Endothelial cell of umbilical vein (primary cell): ENCODE data around the gene FOXN1. TPM values are rescaled to one million over a fixed set of nuclear protein-coding genes. Genes with fewer than 3 reads are reported as not detected.

Source experiments
- BruUV-seq: library from RNA; stranded (reverse); fragments of 400-500 nt; replicated peaks from 2 replicates; lab custom pipeline; 2021; lab: Mats Ljungman, UMichigan
- CTCF ChIA-PET: fragments of 300-600, 350-600 bp; sonication (Branson Sonifier 250); formaldehyde crosslinking; loops from one replicate; lab custom pipeline; 2021; ENCODE audit warnings: antibody characterized with exemption, inconsistent platforms; lab: Charles Lee
- POLR2A ChIA-PET: fragments of 300-600, 350-600 bp; sonication (Branson Sonifier 250); formaldehyde crosslinking; loops from one replicate; lab custom pipeline; 2021; ENCODE audit warnings: antibody characterized with exemption, inconsistent platforms; lab: Charles Lee
- DNase-seq: peaks from one replicate; pipeline ENCODE4 v3.0.0-alpha.2; 2011; ENCODE audit warnings: low read depth, low spot score
- FAIRE-seq: peaks from 2 replicates; lab custom pipeline; 2011; peaks lifted over from hg19 to GRCh38; lab: Jason Lieb, UNC
- H2AFZ ChIP-seq: 2 replicates; pipeline ENCODE4 v1.6.0; 2012; ENCODE audit warnings: low read depth, low read length, control low read depth, inconsistent platforms
- H3K27ac ChIP-seq: 2 replicates; pipeline ENCODE4 v1.5.1; 2011; ENCODE audit warnings: low read depth, mild to moderate bottlenecking, control low read depth, low read length, moderate library complexity; ENCODE audit not compliant: insufficient read depth
- H3K27me3 ChIP-seq, 2 experiments: 2 replicates each; pipeline versions ENCODE4 v1.6.0 to v1.6.1; 2011; ENCODE audit warnings: low read length in 2 of 2, mixed read lengths in 1 of 2; ENCODE audit not compliant: control insufficient read depth in 2 of 2, insufficient read depth in 2 of 2
- H3K36me3 ChIP-seq, 2 experiments: 2 replicates in 1 of 2; 3 replicates in 1 of 2; pipeline ENCODE4 v1.5.1; 2011; ENCODE audit warnings: low read length in 2 of 2, mild to moderate bottlenecking in 1 of 2, moderate library complexity in 1 of 2; ENCODE audit not compliant: control insufficient read depth in 2 of 2, insufficient read depth in 2 of 2; ENCODE audit errors: extremely low read depth in 1 of 2
- H3K4me1 ChIP-seq: 3 replicates; pipeline ENCODE4 v1.5.1; 2011; ENCODE audit warnings: mild to moderate bottlenecking, low read length; ENCODE audit not compliant: control insufficient read depth, insufficient read depth; ENCODE audit errors: extremely low read depth
- H3K4me2 ChIP-seq: 2 replicates; pipeline ENCODE4 v1.6.1; 2011; ENCODE audit warnings: low read length, control low read depth, mixed read lengths; ENCODE audit not compliant: insufficient read depth
- H3K4me3 ChIP-seq, 3 experiments: fragments of 200-600 bp in 1 of 3; sonication (generic), shearing (Covaris generic) in 1 of 3; replicated peaks in 1 of 3; 2 replicates each; pipeline ENCODE4 v1.5.1; 2011 to 2016; ENCODE audit warnings: control low read depth in 3 of 3, low read length in 3 of 3, mild to moderate bottlenecking in 2 of 3, inconsistent platforms in 1 of 3, low read depth in 1 of 3, moderate library complexity in 1 of 3; ENCODE audit not compliant: insufficient read depth in 1 of 3
- H3K79me2 ChIP-seq: 2 replicates; pipeline ENCODE4 v1.6.0; 2012; ENCODE audit warnings: low read length, inconsistent platforms; ENCODE audit not compliant: control insufficient read depth, insufficient read depth
- H3K9ac ChIP-seq: replicated peaks from 2 replicates; pipeline ENCODE3; 2011; ENCODE audit warnings: low read length, control low read depth; ENCODE audit not compliant: insufficient read depth; ENCODE audit errors: extremely low read depth
- H3K9me1 ChIP-seq: replicated peaks from 3 replicates; pipeline ENCODE4 v1.6.0; 2011; ENCODE audit warnings: mild to moderate bottlenecking, low read length; ENCODE audit not compliant: control insufficient read depth, insufficient read depth; ENCODE audit errors: extremely low read depth
- H3K9me3 ChIP-seq: replicated peaks from 2 replicates; pipeline ENCODE4 v1.5.1; 2012; ENCODE audit warnings: low read length, inconsistent platforms; ENCODE audit not compliant: control insufficient read depth, insufficient read depth
- H4K20me1 ChIP-seq: replicated peaks from 2 replicates; pipeline ENCODE3; 2011; ENCODE audit warnings: mild to moderate bottlenecking, low read length; ENCODE audit not compliant: control insufficient read depth, insufficient read depth; ENCODE audit errors: extremely low read depth
- CTCF ChIP-seq, 2 donors: IDR thresholded peaks; 1 replicate in 1 of 2; 2 replicates in 1 of 2; pipeline ENCODE4 v1.5.1; 2011; ENCODE audit warnings: low read length in 2 of 2, mild to moderate bottlenecking in 2 of 2, moderate library complexity in 2 of 2, control low read depth in 1 of 2, inconsistent platforms in 1 of 2, low read depth in 1 of 2; ENCODE audit not compliant: insufficient read depth in 1 of 2; ENCODE audit errors: extremely low read depth in 1 of 2
- EZH2 ChIP-seq: IDR thresholded peaks from 2 replicates; pipeline ENCODE4 v1.6.1; 2012; ENCODE audit warnings: borderline replicate concordance, low read depth, mild to moderate bottlenecking, moderate library complexity, low read length, inconsistent platforms; ENCODE audit not compliant: severe bottlenecking
- FOS ChIP-seq: IDR thresholded peaks from 2 replicates; pipeline ENCODE4 v1.6.1; 2011; ENCODE audit warnings: mild to moderate bottlenecking, low read length, moderate library complexity, borderline replicate concordance; ENCODE audit not compliant: insufficient read depth
- GATA2 ChIP-seq: IDR thresholded peaks from 2 replicates; pipeline ENCODE4 v1.7.0; 2011; ENCODE audit warnings: low read depth, mild to moderate bottlenecking, moderate library complexity, mixed read lengths, low read length; ENCODE audit not compliant: insufficient read length, insufficient read depth
- JUN ChIP-seq: IDR thresholded peaks from 2 replicates; pipeline ENCODE4 v1.6.1; 2011; ENCODE audit warnings: borderline replicate concordance, low read depth; ENCODE audit not compliant: insufficient read length, insufficient read depth
- MAX ChIP-seq: IDR thresholded peaks from 2 replicates; pipeline ENCODE4 v1.6.1; 2011; ENCODE audit not compliant: insufficient read depth, insufficient read length
- MYC ChIP-seq: IDR thresholded peaks from one replicate; pipeline ENCODE4 v1.6.1; 2011; ENCODE audit warnings: mild to moderate bottlenecking, low read depth, low read length
- POLR2A ChIP-seq: IDR thresholded peaks from 2 replicates; pipeline ENCODE4 v1.6.1; 2012; ENCODE audit warnings: low read depth, mild to moderate bottlenecking, control low read depth, low read length
- POLR2AphosphoS5 ChIP-seq: IDR thresholded peaks from 2 replicates; pipeline ENCODE4 v1.6.1; 2012; ENCODE audit warnings: low read depth, mild to moderate bottlenecking, control low read depth, low read length, moderate library complexity; ENCODE audit not compliant: insufficient read depth
- dilution Hi-C: fragments of 300-500 bp; cut with MboI; formaldehyde crosslinking; loops from one replicate; pipeline ENCODE4 v1.15.0; 2019; ENCODE audit warnings: low sequenced_read_pairs; ENCODE audit not compliant: extremely low pct_ligation_motif_present
- intact Hi-C: fragments of 100-400 bp; cut with micrococcal nuclease; formaldehyde crosslinking; loops from one replicate; pipeline ENCODE4 v1.10.0; 2022
- polyA plus RNA-seq, 4 experiments: library from polyadenylated mRNA; depleted of rRNA in 3 of 4; stranded (reverse) in 3 of 4; unstranded in 1 of 4; fragments of >200 nt; gene quantifications; 2 replicates each; pipeline versions ENCODE4 v1.2.1 to v1.2.3, GENCODE V29; 2011 to 2012; ENCODE audit warnings: missing spikeins in 1 of 4
- total RNA-seq: library from RNA; stranded (reverse); gene quantifications from 2 replicates; pipeline ENCODE4 v1.2.3, GENCODE V29; 2021

FOXN1 gene
- total and polyA plus RNA-seq, 2 donors (not counting 3 experiments of a cell fraction or from before 2014, with no cell fraction given): not detected

GRCh38 chr17:28584434-28584833, 78.3 kb downstream of the FOXN1 start:
- BruUV-seq: no TSS peak
- Histone ChIP-seq H3K27ac (no peak overlapping the region), H3K4me1 (no peaks in the 10 kb centered on the region), H4K20me1 (no peaks in the 10 kb centered on the region), H3K36me3 (peaks cover 16 to 33% of the 10 kb centered on the region in 2 experiments), H3K27me3 (no peaks in the 10 kb centered on the region), H3K79me2 (peaks cover 3% of the 10 kb centered on the region), H3K9ac (no peak overlapping the region), H3K4me3 (no peak overlapping the region), H2AFZ (no peak overlapping the region), H3K9me1 (no peaks in the 10 kb centered on the region), H3K9me3 (no peaks in the 10 kb centered on the region), H3K4me2 (no peak overlapping the region)
- POLR2A ChIA-PET: no interaction called here
- FAIRE-seq (no peak), DNase-seq (no peak)
- dilution Hi-C loops: no loop called here
- TF ChIP-seq GATA2: no peak
- TF ChIP-seq JUN: no peak
- TF ChIP-seq EZH2: no peak
- no peak for TF ChIP-seq MYC
- no peak for TF ChIP-seq MAX
- TF ChIP-seq POLR2AphosphoS5: no peak
- no peak for TF ChIP-seq CTCF (IDR thresholded peaks at IDR 0.05; ENCODE audit: extremely low read depth in 1 of 2, insufficient read depth in 1 of 2, low read depth in 1 of 2, low read length in 2 of 2)
- TF ChIP-seq POLR2A: no peak
- no peak for TF ChIP-seq FOS
- CTCF ChIA-PET: interaction anchor here (0.9 to 2.5 kb wide), 2 partner anchors 9 to 28 kb away, joined by 3 to 5 read pairs; no protein-coding TSS in a partner anchor
- intact Hi-C loops: no loop called here
